Keratinocyte (primary cell): ENCODE results near the gene CRYBB2.

Experiments used
- EZH2 ChIP-seq: IDR thresholded peaks from one replicate; pipeline ENCODE4 v1.6.1; 2012; ENCODE audit warnings: inconsistent platforms, mild to moderate bottlenecking, low read length, moderate library complexity
- TF ChIP-seq, protein P1 (sequence below), 3 experiments: IDR thresholded peaks in 1 of 3; conservative IDR thresholded peaks in 1 of 3; optimal IDR thresholded peaks in 1 of 3; 2 replicates in 2 of 3; 3 replicates in 1 of 3; pipeline versions ENCODE3 to v1.5.1; 2011; ENCODE audit warnings: low read length in 3 of 3, mild to moderate bottlenecking in 3 of 3, moderate library complexity in 2 of 3, control low read depth in 1 of 3, inconsistent platforms in 1 of 3; ENCODE audit not compliant: insufficient read depth in 2 of 3; ENCODE audit errors: extremely low read depth in 1 of 3

DNA sequence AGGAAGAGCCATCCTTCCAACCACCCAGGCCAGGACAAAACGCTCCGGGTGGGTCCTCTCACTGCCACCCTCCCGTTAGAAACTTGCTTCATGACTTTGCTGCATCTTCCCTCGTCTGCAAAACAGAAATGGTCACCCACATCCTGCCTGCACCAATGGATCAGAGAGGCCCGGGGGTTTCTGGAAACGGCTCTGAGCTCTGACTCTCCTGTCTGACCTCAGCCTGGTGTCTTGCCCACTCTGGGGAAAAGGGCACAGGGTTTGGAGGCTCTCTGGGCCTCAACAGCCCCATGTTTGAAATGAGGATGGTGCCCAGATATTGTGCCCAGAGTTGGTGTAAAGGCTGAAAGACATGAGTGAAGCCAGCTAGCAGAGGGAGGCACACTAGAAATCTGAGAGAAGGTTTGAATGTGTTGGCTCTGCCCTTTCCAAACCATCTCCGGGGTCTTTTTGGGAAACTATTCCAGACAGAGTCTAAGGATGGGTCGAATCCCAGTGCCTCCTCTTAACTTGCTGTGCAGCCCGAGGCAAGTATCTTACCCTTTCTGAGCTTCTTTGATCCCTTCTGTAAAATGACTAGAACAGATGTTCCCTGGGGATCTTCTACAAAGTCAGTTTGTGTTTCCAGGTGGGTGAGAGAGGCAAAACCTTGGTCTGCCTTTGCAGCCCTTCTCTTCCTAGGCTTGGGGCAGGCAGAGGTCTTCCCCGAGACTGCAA, 17.7 kb upstream of the CRYBB2 start:
- TF ChIP-seq, protein P1, sequence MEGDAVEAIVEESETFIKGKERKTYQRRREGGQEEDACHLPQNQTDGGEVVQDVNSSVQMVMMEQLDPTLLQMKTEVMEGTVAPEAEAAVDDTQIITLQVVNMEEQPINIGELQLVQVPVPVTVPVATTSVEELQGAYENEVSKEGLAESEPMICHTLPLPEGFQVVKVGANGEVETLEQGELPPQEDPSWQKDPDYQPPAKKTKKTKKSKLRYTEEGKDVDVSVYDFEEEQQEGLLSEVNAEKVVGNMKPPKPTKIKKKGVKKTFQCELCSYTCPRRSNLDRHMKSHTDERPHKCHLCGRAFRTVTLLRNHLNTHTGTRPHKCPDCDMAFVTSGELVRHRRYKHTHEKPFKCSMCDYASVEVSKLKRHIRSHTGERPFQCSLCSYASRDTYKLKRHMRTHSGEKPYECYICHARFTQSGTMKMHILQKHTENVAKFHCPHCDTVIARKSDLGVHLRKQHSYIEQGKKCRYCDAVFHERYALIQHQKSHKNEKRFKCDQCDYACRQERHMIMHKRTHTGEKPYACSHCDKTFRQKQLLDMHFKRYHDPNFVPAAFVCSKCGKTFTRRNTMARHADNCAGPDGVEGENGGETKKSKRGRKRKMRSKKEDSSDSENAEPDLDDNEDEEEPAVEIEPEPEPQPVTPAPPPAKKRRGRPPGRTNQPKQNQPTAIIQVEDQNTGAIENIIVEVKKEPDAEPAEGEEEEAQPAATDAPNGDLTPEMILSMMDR (optimal IDR thresholded peaks at IDR 0.05 in 1 of 3, IDR thresholded peaks at IDR 0.05 in 1 of 3, conservative IDR thresholded peaks at IDR 0.05 in 1 of 3; ENCODE audit: extremely low read depth in 1 of 3, insufficient read depth in 2 of 3, low read length in 3 of 3) = no peak
- TF ChIP-seq EZH2 = no peak
